Stimulated activated naive CD4-positive, alpha-beta T cell treated with Interleukin-2 at 50 U/mL for 16 hours (primary cell): Measurements from ENCODE around the gene FRMD4A.

Experiments used
- DNase-seq: peaks from one replicate; lab custom pipeline; 2025; lab: John Stamatoyannopoulos, UW

FRMD4A gene

GRCh38 chr10:13751191-13751764 lies 579.4 kb downstream of the FRMD4A start:
- no peak for DNase-seq

- no peak for DNase-seq
These were observed 580.2 kb downstream of the FRMD4A start for GRCh38 chr10:13750299-13751190.

- DNase-seq: no peak
These were observed 585.5 kb downstream of the FRMD4A start for GRCh38 chr10:13745271-13745670.

- DNase-seq: no peak
These were observed 586.8 kb downstream of the FRMD4A start for GRCh38 chr10:13743963-13744362.

GRCh38 chr10:13743101-13743693 lies 587.5 kb downstream of the FRMD4A start:
- no peak for DNase-seq

- no peak for DNase-seq
These were observed 589.3 kb downstream of the FRMD4A start for GRCh38 chr10:13741438-13741837.

- DNase-seq: no peak
These were observed 590.3 kb downstream of the FRMD4A start for GRCh38 chr10:13740461-13740860.

GRCh38 chr10:13739183-13739582 lies 591.5 kb downstream of the FRMD4A start:
- no peak for DNase-seq

- no peak for DNase-seq
These were observed 594.2 kb downstream of the FRMD4A start for GRCh38 chr10:13736506-13736905.

- no peak for DNase-seq
These were observed 596.6 kb downstream of the FRMD4A start for GRCh38 chr10:13734151-13734550.

DNA sequence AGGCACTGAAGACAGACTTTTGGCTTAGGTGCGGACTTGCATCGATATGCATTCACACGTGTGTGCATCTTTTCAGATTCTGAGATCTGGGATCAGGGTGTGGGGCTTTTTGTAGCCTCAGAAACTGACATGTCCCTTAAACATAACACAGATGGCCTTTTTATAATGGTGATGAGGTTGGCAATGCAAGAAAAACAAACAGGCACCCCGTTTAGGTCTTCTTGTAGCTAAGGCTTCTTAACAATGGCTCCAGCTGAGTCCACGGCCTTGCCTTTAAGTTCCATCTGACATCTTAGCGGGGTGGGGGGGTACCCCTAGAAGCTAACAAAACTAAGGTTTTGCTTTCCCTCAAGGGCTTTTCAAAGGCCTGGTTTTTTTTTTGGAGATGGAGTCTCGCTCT lies 597.7 kb downstream of the FRMD4A start:
- DNase-seq: no peak

- no peak for DNase-seq
These were observed 598.3 kb downstream of the FRMD4A start for GRCh38 chr10:13732465-13732881.

DNA sequence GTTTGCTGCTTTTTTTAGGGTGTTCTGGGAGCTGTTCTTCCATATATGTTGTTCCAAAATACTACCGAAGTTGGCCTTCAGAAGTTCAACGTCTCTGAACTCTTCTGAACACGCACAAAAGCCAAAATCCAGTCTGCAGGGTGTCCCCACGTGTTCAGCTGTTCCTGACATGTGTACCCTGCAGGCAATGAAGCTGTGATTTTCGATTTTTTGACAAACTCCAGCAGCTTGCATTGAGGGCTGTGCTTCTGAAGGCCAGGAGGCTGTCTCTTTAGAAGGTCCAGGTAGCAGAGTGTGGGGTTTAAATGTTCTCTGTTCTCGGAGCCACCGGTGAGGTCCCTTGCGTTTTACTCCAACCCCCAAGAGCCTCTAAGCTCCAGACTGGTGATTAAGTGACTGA lies 598.9 kb downstream of the FRMD4A start:
- no peak for DNase-seq

- DNase-seq: no peak
These were observed 599.8 kb downstream of the FRMD4A start for GRCh38 chr10:13730956-13731355.

GRCh38 chr10:13730306-13730652 lies 600.4 kb downstream of the FRMD4A start:
- DNase-seq: no peak

GRCh38 chr10:13729586-13730305 lies 601.0 kb downstream of the FRMD4A start:
- DNase-seq: no peak

DNA sequence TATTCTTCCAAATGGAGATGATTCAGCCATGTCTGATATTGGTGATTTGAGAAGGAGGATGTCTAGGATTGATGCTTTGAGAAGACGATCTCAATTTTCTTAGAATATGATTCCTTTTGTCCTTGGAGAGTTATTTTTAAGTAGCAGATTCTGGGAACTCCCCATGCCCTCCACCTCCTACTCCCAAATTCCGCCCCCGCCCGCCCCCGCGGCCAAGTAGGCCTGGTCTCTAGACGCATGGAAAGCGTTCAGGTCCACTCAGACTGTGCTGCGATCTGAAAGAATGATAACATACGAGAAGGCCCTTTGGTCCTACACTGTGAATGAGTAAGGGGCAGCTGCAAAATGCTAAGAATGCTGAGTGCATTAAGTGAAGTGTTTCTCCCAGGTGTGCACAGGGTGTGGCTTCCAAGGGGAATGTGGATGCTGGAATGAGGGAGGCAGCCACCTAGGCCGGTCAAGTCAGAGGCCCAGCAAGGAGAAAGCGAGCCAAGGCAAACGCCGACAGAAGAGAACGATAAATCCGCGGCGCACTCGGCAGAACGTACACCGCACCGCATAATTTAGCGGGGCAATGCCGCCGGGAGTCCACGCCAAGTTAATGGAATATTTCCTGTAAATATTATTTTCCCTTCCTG lies 601.7 kb downstream of the FRMD4A start:
- DNase-seq: no peak

DNA sequence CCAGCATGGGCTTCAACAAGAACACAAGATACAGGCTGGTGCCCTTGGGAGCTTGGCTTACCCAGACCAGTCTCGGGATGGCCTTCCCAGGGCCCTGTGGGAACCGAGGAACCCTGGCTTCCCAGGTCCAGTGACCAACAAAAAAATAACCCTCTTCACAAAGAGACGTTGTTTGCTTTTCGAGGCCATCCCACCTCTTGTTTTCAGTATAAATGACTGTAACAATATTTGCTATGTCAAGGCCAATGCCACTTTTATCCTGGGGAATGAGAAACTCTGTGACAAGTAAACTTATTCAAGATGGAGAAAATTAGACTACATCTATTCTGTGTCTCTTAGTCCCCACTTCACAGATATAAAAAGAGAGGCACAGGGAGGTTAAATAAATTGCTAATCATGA lies 605.1 kb downstream of the FRMD4A start:
- DNase-seq: no peak

DNA sequence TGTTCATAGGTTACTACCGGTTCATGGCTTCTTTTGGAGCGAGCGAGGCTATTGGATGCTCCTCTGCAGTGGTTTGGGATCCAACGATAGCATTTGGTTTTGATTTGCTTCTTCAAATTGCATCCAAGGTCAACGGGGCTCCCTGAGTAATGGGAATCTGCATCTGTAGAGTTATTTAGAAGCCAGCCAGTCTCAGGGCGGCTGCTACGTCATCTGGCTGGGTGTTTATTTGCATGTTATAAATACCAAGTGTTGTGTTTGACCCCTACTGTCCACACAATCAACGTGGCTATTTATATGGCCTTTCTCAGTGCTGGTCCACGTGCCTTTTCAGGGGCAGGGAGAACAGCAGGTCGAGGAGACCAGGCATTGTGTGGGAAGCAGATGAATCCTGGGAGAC lies 606.2 kb downstream of the FRMD4A start:
- DNase-seq: no peak

DNA sequence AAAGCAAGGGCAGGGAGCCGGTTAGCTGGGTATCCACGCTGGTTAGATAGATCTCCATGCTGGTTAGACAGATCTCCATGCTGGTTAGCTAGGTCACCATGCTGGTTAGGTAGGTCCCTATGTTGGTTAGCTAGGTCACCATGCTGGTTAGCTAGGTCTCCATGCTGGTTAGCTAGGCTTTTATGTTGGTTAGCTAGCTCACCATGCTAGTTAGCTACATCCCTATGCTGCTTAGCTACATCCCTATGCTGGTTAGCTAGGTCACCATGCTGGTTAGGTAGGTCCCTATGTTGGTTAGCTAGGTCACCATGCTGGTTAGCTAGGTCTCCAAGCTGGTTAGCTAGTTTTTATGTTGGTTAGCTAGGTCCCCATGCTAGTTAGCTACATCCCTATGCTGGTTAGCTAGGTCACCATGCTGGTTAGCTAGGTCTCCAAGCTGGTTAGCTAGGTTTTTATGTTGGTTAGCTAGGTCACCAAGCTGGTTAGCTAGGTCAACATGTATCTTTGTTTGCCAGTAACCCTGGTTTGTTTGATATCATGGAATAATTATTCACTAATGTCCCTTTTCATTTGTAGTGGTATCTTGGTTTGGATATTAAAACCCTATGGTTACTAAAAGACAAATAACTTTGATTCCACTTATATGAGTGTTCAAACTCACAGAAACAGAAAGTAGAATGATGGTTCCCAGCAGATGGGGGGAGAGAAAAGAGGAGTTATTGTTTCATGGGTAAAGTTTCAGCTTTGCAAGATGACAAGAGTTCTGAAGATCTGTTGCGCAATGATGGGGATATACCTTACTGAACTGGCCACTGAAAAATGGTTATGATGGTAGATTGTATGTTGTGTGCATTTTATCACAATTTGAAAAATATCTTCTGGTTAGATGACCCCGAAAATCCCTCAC lies 607.7 kb downstream of the FRMD4A start:
- no peak for DNase-seq

GRCh38 chr10:13721486-13721885 lies 609.2 kb downstream of the FRMD4A start:
- DNase-seq: no peak
